Activated CD4-positive, alpha-beta T cell treated with anti-CD3 and anti-CD28 coated beads for 48 hours (primary cell): ENCODE results near the gene GPATCH2L.

Experiments
- DNase-seq: peaks from one replicate; pipeline ENCODE4 v3.0.0-alpha.2; 2020

The GPATCH2L gene

DNA sequence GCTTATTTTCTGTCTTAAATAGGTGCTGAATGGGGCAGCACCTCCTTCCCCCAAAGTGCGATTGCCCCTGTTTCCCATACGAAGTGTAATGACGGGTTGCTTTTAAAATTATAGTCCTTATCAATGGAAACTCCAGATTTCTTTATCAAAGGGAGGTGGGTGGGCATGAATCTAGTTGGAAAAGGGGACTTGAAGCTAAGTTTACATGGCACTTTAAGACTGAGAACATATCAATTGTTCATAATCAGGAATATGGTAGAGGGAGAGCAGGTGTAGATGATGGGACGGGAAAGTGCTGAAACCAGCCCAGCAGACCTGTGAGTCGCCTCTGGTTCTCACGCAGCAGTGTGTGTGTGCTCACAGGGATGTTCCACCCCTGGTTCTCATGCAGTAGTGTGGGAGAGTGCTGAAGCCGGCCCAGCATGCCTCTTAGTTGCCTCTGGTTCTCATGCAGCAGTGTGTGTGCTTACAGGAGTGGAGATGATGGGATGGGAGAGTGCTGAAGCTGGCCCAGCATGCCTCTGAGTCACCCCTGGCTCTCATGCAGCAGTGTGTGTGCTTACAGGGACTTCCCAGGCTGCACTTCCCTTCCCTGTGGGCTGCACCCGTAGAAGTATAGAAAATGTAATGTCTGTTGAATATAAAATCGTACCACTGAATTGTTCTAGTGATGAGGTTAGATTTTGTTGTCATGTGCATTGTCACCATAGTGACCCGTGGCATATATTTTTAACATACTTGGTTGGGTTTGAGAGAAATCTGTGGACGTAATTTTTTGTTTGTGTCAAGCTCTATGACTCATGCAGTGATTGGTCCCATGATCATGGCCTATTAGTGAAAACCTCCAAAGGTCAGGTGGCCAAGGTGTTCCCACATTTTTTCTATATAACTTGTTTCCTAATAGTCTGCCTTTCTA lies 51.6 kb downstream of the GPATCH2L start:
- peak; percentile 5 for DNase-seq

DNA sequence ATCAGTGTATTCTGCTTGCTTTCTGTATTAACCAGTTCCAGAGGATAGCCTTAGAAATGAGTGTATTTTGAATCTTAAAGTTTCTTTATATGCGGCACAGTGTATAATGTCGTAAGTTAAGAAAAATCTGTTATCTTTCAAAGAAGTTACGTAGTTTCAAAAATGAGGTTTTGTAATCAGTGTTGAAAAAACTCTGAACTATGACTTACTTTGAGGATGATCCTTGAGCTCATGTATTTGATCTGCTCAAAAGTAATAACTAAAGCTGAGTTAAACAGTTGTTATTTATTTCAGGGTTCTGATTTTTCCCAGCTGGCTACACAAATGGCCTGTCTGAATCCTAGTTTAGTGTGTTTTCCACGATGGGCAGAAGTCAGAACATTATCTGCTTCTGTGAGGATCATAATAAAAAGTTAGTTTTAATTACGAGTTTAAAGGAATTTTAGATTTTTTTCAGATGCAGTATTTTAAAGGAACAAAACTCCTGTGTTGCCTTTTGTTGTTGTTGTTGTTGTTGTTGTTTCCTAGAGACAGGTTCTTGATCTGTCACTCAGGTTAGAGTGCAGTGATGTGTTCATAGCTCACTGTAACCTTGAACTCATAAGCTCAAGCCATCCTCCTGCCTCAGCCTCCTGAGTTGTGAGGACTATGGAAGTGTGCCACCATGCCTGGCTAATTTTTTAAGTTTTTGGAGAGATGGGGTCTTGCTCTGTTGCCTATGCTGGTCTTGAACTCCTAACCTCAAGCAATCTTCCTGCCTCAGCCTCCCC lies 52.9 kb downstream of the GPATCH2L start:
- DNase-seq: no peak

GRCh38 chr14:76205708-76206107 lies 54.0 kb downstream of the GPATCH2L start:
- no peak for DNase-seq

DNA sequence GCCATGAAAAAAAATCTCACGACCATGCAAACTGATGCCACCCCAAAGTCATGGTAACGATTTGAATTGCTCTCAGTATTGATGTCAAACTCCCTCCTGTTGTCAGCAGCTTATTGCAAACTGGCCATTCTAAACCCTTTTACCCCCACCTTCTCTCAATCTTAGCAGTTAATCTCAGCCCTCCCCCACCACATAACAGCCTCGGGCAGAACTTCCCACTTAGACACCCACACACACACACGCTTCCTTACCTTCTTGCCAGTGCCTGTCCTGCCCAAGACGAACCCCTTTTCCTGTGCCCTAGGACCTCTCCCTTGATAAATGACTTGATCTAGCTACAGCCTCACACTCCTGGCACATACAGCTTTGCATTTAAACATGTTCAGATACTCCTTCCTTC lies 56.6 kb downstream of the GPATCH2L start:
- no peak for DNase-seq

DNA sequence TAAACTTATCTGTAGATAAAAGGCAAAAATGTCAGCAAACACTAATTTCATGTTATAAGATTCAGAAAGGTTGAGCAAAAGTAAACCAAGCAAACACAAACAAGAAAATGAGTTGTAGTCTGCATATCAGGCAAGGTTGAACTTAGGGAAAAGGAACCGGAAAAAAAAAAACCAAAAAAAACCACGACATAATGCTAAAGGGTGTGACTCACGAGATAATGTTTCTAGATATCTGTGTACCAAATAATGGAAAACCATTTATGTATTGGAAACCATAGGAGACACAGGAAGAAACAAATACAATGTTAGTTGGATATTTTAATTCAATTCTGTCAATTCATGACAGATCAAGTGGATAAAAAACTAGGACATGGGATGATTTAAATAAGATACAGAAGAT lies 60.5 kb downstream of the GPATCH2L start:
- no peak for DNase-seq

DNA sequence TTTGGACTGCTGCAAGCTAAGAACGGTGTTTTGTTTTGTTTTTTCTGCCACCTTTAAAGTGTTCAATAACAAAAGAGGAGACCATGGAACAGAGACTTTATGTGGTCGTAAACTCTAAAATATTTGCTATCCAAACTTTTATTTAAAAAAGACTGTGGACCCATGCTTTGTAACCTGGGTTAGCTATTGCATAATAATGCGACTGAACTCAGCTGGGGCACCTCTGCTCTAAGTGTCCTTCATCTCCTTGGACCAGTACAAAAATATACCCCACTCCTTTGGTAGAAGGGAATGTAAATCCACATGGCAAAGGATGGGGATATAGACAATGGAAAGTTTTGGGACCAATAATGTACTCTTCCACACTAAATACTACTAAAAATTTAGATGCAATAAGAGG lies 65.5 kb downstream of the GPATCH2L start:
- DNase-seq: no peak

- DNase-seq: no peak
Measured at GRCh38 chr14:76218662-76219061, 66.9 kb downstream of the GPATCH2L start.

- no peak for DNase-seq
Measured at GRCh38 chr14:76219873-76220272, 68.2 kb downstream of the GPATCH2L start.

- DNase-seq: no peak
Measured at GRCh38 chr14:76227450-76228050, 75.8 kb downstream of the GPATCH2L start.

GRCh38 chr14:76228138-76228537 lies 76.4 kb downstream of the GPATCH2L start:
- DNase-seq: no peak

DNA sequence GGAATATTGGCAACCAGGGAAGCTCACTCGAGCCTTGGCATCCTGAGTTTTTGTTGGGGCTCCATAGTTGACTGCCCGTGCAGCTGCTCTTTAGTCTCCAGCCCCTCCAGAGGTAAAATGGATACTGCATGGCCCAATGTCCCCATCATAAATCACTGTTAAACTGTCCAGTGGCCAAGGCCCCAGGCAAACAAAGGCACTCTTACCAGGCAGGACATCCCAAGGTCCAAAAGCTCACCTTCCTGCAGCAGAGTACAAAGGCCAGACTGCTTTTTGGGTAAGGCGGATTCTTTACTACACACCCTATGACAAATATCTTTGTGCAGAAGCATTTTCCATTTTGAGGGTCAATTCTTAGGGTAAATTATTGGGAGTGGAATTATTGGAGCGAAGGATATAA lies 81.1 kb downstream of the GPATCH2L start:
- no peak for DNase-seq

DNA sequence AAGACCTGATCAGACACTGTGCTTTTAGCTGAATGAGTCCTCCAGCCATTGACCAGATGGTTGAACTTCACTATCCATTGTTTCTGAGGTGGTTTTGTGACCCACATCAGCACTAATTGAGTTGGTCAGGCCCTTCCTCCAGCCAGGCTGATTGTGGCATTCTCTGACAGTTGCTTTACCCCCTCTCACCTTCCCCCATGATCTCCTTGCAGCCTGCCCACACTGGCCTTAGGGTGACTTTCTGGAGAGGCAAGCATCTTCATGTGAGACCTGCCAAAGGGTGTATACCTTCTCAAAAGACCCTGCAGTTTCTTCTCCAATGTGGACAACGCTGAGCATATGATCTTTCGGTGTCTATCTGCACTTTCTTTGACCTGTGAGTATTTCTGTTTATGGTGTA lies 83.9 kb downstream of the GPATCH2L start:
- DNase-seq: no peak

GRCh38 chr14:76236172-76237130 lies 84.7 kb downstream of the GPATCH2L start:
- DNase-seq: no peak

- no peak for DNase-seq
Measured at GRCh38 chr14:76237349-76237990, 85.7 kb downstream of the GPATCH2L start.

DNA sequence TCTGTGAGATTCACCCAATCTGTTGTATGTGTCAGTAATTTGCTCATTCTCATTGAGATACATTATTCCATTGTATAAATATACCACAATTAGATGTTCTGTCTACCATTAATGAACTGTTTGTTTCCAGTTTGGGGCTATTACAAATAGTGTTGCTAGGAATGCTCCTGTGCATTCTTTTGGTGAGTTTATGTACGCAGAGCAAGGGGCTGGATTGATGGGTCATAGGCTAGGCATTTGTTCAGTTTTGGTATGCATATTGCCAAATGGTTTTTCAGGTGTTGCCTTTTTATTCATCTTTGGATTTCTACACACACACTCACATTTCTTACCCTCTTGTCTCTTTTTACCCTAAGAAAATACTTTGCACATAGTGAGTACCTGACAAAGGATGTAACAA lies 93.4 kb downstream of the GPATCH2L start:
- DNase-seq: no peak

- DNase-seq: no peak
Measured at GRCh38 chr14:76250302-76250701, 98.6 kb downstream of the GPATCH2L start.

DNA sequence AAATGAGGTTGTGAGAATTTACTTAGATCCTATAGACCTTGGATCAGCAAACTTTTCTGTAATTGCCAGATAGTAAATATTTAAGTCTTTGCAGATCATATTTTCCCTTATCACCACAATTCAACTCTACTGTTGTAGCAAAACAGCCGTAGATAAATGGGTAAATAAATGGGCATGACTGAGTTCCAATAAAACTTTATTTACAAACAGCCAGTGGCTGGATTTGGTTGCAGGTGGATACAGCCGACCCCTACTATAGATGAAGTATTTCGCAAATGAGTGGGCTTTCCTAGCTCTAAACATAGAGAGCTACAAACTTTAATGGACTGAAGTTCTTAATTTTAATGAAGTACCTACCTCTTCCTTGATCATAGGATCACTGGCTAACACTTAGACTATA lies 100.7 kb downstream of the GPATCH2L start:
- DNase-seq: no peak

DNA sequence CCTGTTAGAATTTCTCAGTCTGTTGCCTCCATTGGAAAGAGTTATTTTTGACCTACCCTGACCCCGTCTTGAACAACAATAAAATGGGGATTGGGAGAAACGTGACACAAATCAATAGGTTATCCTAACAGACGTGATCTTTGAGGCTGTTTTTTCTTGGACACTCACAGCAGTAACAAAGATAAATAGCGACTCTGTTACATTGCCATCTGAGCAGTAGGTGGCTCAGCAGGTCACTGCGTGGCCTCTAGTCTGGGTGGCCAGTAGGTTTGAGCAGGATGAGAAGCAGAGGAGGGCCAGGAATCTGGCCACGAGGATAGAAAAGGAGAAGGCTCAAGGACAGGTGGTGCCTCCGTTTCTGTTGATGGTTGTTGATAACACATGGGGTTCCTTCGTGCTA lies 101.4 kb downstream of the GPATCH2L start:
- no peak for DNase-seq

GRCh38 chr14:76256545-76256944 lies 104.8 kb downstream of the GPATCH2L start:
- no peak for DNase-seq

DNA sequence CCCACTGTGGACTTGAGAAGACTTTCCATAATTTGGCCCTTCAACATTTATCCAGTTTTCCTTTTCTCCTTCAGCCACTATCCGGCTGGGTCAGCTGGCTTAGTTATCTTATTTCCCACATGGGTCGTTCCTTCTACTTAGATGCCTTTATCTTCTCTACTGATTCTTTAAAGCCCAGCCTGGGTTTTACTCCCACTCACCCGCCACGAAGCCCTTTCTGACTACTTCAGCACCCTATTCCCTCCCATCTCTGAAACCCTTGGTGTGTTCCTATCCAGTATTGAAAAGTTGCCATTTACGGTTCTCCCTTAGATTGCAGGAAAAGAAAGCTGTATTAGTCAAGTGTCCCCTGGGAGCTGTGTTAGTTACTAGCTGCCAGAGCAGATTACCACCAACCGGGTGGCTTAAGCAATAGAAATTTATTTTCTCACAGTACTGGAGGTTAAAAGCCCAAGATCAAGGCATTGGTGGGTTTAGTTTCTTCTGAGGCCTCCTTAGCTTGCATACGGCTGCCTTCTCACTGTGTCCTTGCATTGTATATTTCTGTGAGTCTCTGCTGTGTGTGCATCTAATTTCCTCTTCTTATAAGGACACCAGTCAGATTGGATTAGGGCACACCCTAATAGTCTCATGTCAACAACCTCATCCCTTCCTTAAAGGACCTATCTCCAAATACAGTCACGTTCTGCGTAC lies 105.5 kb downstream of the GPATCH2L start:
- DNase-seq: no peak

DNA sequence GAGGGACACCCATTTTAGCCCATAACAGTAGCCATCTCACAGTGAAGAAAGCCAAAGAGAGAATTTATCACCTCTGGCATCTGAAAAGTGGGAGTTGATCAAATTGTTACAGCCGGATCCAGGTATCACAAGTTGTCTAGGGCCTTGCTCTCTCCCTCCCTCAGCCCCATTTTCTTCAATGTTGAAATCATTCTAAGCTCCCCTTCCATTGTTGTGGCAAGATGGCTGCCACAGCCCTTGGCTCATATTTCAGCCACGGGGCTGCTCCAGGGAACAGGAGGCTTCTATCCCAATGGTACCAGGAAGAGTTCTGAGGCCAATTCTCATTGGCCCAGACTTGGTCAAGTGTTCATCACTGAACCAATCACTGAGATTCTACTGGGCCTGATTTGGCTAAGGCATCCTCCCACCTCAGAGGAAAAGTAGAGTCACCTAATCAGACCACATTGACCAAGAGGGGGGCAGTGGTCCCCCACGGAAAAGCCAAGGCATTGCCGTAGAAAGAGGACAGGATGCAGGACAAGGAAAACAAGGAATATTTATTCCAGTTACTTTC lies 106.2 kb downstream of the GPATCH2L start:
- no peak for DNase-seq
